IgD-negative memory B cell (primary cell): Measurements from ENCODE around the gene MYH11. TPM values are rescaled to one million over a fixed set of nuclear protein-coding genes. Genes with fewer than 3 reads are reported as not detected.
"Not testable (repeated sequence)": the region's sequence is repeated elsewhere in the genome, so short reads cannot be mapped to it uniquely, and the experiment has no call there.

ENCODE experiments used
- H3K27ac Mint-ChIP-seq, 3 donors: one replicate each; pipeline ENCODE4 v1.8.0; 2020 to 2022; ENCODE audit warnings: mild to moderate bottlenecking in 3 of 3, mixed read lengths in 3 of 3, moderate library complexity in 1 of 3
- H3K27me3 Mint-ChIP-seq: one replicate; pipeline ENCODE4 v1.8.0; 2021; ENCODE audit warnings: mixed read lengths
- H3K36me3 Mint-ChIP-seq: one replicate; pipeline ENCODE4 v1.8.0; 2020; ENCODE audit warnings: mild to moderate bottlenecking, mixed read lengths
- H3K4me1 Mint-ChIP-seq, 3 donors: one replicate each; pipeline ENCODE4 v1.8.0; 2020 to 2022; ENCODE audit warnings: mixed read lengths in 3 of 3, mild to moderate bottlenecking in 1 of 3
- H3K4me3 Mint-ChIP-seq, 4 donors: one replicate each; pipeline ENCODE4 v1.8.0; 2020 to 2022; ENCODE audit warnings: mild to moderate bottlenecking in 4 of 4, mixed read lengths in 4 of 4, moderate library complexity in 3 of 4
- H3K9me3 Mint-ChIP-seq, 3 donors: one replicate each; pipeline ENCODE4 v1.8.0; 2020 to 2021; ENCODE audit warnings: mixed read lengths in 3 of 3, mild to moderate bottlenecking in 1 of 3
- polyA plus RNA-seq: library from polyadenylated mRNA; unstranded; fragments of 300-500 nt; fragmentation: Illumina TruSeq; gene quantifications from one replicate; pipeline ENCODE4 v1.2.3, GENCODE V29; 2021

Gene MYH11
- polyA plus RNA-seq, 1 donor from 2014 or later, result 3.9 TPM

DNA sequence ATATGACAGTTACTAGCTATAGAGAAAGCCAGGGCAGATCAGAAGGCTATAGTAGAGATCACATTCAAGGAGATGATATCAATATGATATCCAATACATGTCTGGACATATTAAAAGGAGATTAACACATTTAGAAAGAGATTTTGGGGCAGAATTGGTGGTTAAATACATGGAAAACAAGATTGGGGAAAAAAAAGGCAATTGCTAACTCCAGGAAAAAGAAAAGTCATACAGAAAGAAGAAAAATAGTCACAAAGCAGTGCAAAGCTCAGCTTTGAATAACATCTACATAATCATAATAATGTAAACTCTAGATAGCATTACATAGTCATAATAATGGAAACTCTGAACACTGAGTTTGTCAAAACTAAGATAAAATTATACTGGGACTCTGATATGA, 40.6 kb downstream of the MYH11 start:
- no peak overlapping the region for H3K27ac Mint-ChIP-seq
- peaks cover 4% of the 10 kb centered on the region for H3K36me3 Mint-ChIP-seq
- H3K27me3 Mint-ChIP-seq, result peaks cover 16% of the 10 kb centered on the region
- H3K4me1 Mint-ChIP-seq, result no peaks in the 10 kb centered on the region
- H3K4me3 Mint-ChIP-seq, result no peak overlapping the region
- peaks cover 3 to 20% (median 20%) of the 10 kb centered on the region in 3 donors for H3K9me3 Mint-ChIP-seq

DNA sequence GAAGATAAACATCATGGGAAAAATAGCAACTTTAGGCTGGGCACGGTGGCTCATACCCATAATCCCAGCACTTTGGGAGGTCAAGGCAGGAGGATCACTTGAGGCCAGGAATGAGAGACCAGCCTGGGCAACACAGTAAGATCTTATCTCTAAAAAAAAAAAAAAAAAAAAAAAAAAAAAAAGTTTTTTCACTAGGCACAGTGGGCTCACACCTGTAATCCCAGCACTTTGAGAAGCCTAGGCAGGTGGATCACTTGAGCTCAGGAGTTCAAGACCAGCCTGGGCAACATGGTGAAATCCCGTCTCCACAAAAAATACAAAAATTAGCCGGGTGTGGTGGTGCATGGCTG, 44.5 kb downstream of the MYH11 start:
- peaks cover 3 to 20% (median 18%) of the 10 kb centered on the region in 3 donors for H3K9me3 Mint-ChIP-seq
- H3K27ac Mint-ChIP-seq, H3K36me3 Mint-ChIP-seq, H3K4me1 Mint-ChIP-seq, H3K4me3 Mint-ChIP-seq: not testable (repeated sequence)
- peaks cover 31% of the 10 kb centered on the region for H3K27me3 Mint-ChIP-seq

DNA sequence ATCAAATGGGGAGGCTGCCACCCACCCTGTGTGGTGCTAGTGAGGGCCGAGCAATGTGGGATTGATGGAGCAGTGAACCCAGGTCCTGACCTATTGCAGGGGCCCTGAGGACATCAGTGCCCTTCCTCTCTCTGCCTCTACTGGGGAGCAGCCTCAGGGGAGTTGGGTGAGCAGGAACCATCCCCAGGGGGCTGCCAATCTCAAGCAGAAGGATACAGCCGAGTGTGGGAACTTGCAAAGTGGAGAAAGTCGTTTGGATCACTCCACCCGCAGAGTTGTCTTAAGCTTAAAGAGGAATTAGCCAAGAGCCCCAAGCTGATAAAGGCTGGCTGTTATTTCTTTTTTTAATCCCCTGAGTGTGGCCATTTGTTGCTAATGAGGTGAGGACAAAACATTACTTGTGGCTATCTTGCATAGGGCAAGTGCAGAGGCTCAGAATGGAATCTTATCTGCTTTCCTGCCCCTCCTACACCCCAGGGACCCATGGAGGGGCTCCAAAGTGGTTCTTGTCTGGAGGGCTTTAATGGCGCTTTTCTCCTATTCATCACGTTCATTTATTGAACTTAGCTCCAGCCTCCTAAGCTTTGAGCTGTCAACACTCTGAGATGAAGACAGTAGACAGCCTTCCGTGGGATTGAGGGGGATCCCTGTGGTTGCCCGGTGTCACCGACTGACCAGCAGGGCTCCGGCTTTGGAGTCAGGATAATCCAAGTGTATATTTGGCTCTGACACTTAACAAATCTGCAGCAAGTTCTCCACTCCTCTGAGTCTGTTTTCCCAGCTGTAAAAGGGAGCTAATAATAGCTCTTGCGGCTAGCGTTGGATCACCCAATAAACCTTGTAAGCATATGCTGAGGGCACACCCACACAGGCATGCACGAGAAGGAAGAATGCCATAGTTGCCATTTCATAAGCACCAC, 45.1 kb downstream of the MYH11 start:
- Mint-ChIP-seq H3K9me3 (peaks cover 3 to 20% (median 18%) of the 10 kb centered on the region in 3 donors), H3K4me1 (no peaks in the 10 kb centered on the region), H3K4me3 (no peak overlapping the region), H3K27ac (no peak overlapping the region), H3K36me3 (peaks cover 4% of the 10 kb centered on the region), H3K27me3 (peaks cover 31% of the 10 kb centered on the region)

DNA sequence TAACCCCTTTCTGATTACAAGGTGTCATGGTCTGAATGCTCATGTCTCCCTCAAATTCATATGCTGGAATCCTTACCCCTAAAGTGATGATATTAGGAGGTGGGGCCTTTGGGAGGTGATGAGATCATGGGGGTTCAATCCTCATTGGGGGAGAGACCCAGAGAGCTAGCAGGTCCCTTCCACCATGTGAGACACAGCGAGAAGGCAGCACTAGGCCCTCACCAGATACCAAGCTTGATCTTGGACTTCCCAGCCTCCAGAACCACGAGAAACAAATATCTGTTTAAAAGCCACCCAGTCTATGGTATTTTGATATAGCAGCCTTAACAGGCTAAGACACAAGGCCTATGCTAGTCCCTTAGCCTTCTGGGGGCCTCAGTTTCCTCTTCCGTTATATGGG, 45.9 kb downstream of the MYH11 start:
- Mint-ChIP-seq H3K4me1 (no peaks in the 10 kb centered on the region), H3K36me3 (peaks cover 4% of the 10 kb centered on the region), H3K27ac (no peak overlapping the region), H3K27me3 (peaks cover 29% of the 10 kb centered on the region), H3K9me3 (peaks cover 1 to 14% (median 13%) of the 10 kb centered on the region in 3 donors), H3K4me3 (no peak overlapping the region)

DNA sequence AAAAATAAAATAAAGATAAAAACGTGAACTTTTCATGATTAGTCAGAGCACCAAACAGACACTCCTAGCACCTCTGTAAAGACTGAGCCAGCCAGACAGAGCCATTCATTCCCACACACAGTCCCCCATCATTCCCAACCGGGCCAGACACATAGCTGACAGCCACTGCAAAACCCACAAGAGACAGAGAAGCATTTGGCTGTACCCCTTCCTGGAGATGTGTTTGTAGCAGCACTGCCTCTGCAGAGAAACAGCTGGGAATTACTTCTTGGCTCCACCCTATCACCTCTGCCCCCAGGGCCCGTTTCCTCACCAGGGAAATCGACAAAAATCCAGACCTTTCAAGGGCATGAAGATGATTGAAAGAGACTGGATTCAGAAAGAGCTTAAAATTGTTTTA, 46.4 kb downstream of the MYH11 start:
- Mint-ChIP-seq H3K27ac (no peak overlapping the region), H3K36me3 (peaks cover 4% of the 10 kb centered on the region), H3K4me3 (no peak overlapping the region), H3K9me3 (peaks cover 0 to 8% (median 8%) of the 10 kb centered on the region in 3 donors), H3K4me1 (no peaks in the 10 kb centered on the region), H3K27me3 (peaks cover 29% of the 10 kb centered on the region)

DNA sequence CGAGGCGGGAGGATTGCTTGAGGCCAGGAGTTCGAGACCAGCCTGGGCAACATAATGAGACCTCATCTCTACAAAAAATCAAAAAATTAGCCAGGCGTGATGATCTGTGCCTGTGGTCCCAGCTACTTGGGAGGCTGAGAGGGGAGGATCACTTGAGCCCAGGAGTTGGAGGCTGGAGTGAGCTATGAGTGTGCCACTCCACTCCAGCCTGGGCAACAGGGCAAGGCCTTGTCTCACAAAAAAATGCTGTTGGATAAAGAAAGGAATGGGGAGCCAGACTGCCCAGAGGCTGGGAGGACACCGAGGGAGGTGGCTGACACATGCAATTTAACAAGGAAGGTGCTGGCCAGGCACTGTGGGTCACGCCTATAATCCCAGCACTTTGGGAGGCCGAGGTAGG, 47.5 kb downstream of the MYH11 start:
- H3K4me3 Mint-ChIP-seq, H3K9me3 Mint-ChIP-seq, H3K4me1 Mint-ChIP-seq, H3K27ac Mint-ChIP-seq, H3K36me3 Mint-ChIP-seq: not testable (repeated sequence)
- peaks cover 29% of the 10 kb centered on the region for H3K27me3 Mint-ChIP-seq

DNA sequence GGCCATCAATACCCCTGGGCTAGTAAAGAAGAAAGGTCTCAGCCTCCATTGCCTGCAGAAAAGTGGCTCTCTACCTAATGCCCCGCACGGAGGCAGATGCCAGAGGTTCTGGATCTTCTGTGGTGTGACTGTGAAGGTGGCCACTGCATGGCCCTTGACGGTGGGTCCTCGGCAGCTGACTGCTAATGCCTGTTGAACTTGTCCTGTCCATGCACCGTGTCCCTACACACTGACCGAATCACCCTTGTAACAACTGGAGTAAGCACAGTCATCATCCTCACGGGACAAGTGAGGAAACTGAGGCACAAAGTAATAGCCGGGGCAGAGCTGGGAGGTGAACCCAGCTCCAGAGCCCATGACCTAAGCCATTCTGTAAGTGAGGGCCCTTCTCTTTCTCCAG, 48.8 kb downstream of the MYH11 start:
- Mint-ChIP-seq H3K9me3 (peaks cover 0 to 2% (median 0%) of the 10 kb centered on the region in 3 donors), H3K27ac (no peak overlapping the region), H3K4me1 (no peaks in the 10 kb centered on the region), H3K4me3 (no peak overlapping the region), H3K27me3 (peaks cover 25% of the 10 kb centered on the region), H3K36me3 (no peaks in the 10 kb centered on the region)

DNA sequence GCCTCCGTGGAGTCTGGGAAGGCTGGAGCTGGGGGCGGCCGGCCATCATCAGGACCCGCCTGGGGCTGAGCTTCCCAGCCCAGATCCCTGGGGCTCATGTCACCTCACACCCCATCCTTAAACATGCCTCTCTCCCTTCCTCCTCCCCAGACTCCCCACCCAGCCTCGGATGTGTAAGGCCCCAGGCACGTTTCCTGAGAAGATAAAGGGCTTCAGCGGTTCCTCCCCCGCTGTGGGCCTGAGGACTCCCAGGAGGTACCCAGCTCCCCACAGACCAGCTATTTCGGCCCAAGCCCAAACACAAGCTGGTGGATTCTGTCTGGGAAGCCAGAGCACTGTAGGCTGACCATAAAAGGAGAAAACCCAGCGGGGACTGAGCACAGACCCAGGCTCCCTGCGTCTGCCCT, 49.2 kb downstream of the MYH11 start:
- Mint-ChIP-seq H3K27ac (no peak overlapping the region), H3K4me1 (no peaks in the 10 kb centered on the region), H3K36me3 (no peaks in the 10 kb centered on the region), H3K9me3 (peaks cover 0 to 2% (median 0%) of the 10 kb centered on the region in 3 donors), H3K4me3 (no peak overlapping the region), H3K27me3 (peaks cover 25% of the 10 kb centered on the region)

DNA sequence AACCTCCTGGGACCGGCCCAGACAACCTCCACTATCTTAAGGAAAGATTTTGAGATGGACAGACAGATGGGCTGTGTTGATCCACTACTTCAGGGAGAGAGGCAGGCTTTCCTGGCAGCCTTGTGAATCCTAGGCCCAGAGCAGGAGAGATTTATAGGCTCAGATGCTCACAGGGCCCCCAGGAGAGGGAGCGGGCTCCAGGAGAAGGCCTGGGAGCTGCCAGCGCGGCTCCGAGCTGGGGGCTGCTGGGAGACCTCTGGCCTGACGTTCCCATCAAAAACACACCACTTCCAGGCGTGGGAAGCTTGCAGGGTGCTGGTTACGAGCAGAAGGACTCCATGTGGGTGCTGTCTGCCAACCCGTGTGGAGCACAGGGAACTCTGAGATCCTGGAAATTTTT, 53.2 kb downstream of the MYH11 start:
- H3K4me1 Mint-ChIP-seq, result no peaks in the 10 kb centered on the region

DNA sequence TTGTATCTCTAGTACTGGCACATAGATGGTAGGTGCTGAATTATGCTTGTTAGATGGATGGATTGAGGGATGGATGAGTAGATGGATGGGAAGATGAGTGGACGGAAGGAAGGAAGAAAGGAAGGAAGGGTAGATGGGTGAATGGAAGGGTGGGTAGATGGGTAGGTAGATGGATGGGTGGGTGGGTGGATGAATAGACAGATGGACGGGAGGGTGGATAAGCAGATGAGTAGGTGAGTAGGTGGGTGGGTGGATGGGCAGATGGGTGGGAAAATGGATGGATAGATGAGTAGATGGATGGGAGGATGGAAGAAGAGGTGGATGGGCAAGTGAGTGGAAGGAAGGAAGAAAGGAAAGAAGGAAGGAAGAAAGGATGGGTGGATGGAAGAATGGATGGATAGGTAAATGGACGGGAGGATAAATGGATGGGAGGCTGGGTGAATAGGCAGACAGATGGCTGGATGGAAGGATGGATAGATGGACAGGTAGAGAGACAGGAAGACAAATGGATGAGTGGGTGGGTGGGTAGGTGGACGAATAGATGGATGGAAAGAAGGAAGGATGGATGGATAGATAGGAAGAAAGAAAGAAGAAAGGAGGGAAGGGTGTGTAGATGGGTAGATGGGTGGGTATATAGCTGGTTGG, 56.9 kb downstream of the MYH11 start:
- Mint-ChIP-seq H3K4me1 (no peaks in the 10 kb centered on the region), H3K27ac (no peak overlapping the region), H3K36me3 (peaks cover 2% of the 10 kb centered on the region), H3K9me3 (peaks cover 8 to 16% (median 13%) of the 10 kb centered on the region in 3 donors), H3K4me3 (no peak overlapping the region), H3K27me3 (peaks cover 2% of the 10 kb centered on the region)

More for the DNA sequence above, 53.2 kb downstream of the MYH11 start:
- Mint-ChIP-seq H3K9me3 (peaks cover 0 to 9% (median 0%) of the 10 kb centered on the region in 3 donors), H3K27me3 (peaks cover 4% of the 10 kb centered on the region), H3K4me3 (no peak overlapping the region), H3K36me3 (no peaks in the 10 kb centered on the region), H3K27ac (no peak overlapping the region)

DNA sequence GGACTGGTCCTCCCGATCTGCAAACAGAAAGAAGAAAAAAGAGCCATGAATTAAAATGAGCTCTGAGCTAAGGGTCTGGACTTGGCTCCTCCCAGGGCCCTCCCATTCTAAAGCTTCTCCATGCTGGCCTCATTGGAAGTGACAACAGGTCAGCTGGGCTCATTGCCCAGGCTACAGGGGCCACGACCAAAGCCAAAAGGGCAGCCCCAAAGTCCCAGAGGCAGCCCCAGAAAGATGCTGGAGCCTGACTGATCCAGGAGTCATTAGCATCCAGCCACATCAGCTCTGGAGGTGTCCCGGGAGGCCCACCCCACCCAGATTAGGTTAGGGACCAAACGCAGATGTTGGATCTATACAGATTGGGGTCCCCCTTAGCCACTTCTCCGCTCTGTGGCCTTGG, 58.2 kb downstream of the MYH11 start:
- Mint-ChIP-seq H3K36me3 (peaks cover 2% of the 10 kb centered on the region), H3K4me1 (no peaks in the 10 kb centered on the region), H3K27me3 (peaks cover 2% of the 10 kb centered on the region), H3K9me3 (peaks cover 8 to 16% (median 13%) of the 10 kb centered on the region in 3 donors), H3K27ac (no peak overlapping the region), H3K4me3 (no peak overlapping the region)

DNA sequence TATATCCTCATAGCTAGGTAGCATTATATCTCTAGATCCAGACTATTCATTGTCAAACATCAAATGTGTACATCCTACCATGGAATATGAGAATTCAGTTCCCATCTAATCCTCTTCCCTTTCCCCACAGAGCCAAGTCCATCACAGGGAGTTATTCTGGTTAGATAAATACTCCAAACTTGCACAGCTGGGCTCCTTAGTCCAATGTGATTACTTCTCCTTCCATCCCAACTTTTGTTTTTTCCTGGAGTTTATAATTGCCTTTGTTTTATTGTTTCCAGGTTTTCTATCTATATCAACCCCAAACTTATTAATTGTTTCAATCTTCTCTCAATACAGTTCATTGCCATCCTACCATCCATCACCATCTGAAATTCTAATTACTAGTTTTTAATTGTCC, 59.9 kb downstream of the MYH11 start:
- Mint-ChIP-seq H3K27me3 (peaks cover 3% of the 10 kb centered on the region), H3K36me3 (peaks cover 2% of the 10 kb centered on the region), H3K4me3 (peak overlapping the region in 1 of 4 donors; percentile 72), H3K4me1 (peaks cover 0 to 5% (median 0%) of the 10 kb centered on the region in 3 donors), H3K27ac (no peak overlapping the region), H3K9me3 (peaks cover 11 to 16% (median 13%) of the 10 kb centered on the region in 3 donors)

DNA sequence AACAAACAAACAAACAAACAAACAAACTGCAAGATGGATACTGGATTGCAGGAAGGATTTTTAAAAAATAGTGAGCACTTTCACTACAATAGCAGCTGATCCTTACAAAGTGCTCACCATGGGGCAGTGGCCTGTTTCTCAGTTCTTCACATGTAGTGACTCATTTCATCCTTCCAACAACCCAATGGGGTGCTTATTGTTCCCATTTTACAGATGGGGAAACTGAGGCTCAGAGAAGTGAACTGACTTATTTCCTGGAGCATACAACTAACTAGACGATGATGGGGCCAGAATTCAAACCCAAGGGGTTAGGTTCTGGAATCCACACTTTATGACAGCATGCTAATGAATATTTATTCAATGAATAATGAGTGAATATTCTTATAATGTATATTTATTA, 61.2 kb downstream of the MYH11 start:
- peaks cover 11 to 16% (median 13%) of the 10 kb centered on the region in 3 donors for H3K9me3 Mint-ChIP-seq
- peaks cover 3% of the 10 kb centered on the region for H3K27me3 Mint-ChIP-seq
- H3K4me1 Mint-ChIP-seq, result peaks cover 0 to 5% (median 0%) of the 10 kb centered on the region in 3 donors
- no peak overlapping the region for H3K27ac Mint-ChIP-seq
- peaks cover 2% of the 10 kb centered on the region for H3K36me3 Mint-ChIP-seq
- H3K4me3 Mint-ChIP-seq, result no peak overlapping the region

DNA sequence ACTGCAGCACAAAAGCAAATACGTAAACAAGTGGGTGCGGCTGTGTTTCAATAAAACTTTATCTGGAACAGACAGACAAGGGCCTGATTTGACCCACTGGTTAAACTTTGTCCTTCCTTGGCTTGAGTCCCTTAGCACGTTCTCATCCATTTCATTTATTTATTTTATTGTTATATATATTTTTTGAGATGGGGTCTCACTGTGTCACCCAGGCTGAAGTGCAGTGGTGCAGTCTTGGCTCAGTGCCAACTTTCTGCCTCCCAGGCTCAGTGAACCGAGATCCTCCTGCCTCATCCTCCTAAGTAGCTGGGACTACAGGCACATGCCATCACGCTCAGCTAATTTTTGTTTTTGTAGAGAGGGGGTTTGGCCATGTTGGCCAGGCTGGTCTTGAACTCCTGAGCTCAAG, 64.3 kb downstream of the MYH11 start:
- peaks cover 3% of the 10 kb centered on the region for H3K27me3 Mint-ChIP-seq
- H3K27ac Mint-ChIP-seq, result peak overlapping the region in 1 of 3 donors; percentile 63
- H3K4me1 Mint-ChIP-seq, result peaks cover 0 to 5% (median 0%) of the 10 kb centered on the region in 3 donors
- no peak overlapping the region for H3K4me3 Mint-ChIP-seq
- peaks cover 2% of the 10 kb centered on the region for H3K36me3 Mint-ChIP-seq
- H3K9me3 Mint-ChIP-seq, result peaks cover 5 to 10% (median 8%) of the 10 kb centered on the region in 3 donors

DNA sequence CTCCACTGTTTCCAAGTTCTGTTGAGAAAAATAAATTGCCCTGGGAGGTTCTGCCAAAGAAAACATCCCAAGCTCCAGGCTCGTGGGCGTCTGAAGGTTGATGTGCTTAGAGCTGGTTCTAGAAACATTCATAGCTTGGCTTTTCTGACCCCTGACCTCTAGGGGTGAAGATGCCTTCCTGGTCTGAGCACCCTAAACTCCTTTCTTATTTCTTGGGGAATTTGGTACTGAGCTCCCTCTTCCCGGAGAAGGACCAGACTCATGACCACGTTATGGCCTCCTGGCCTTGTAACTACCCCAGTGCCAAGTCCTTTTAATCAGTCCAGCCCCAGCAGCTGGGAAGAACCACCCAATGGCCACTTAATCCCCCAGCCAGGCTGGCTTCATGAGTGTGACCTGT, 66.4 kb downstream of the MYH11 start:
- H3K36me3 Mint-ChIP-seq, result no peaks in the 10 kb centered on the region
- no peak overlapping the region for H3K4me3 Mint-ChIP-seq
- peaks cover 2% of the 10 kb centered on the region for H3K27me3 Mint-ChIP-seq
- peaks cover 0 to 3% (median 0%) of the 10 kb centered on the region in 3 donors for H3K9me3 Mint-ChIP-seq
- H3K4me1 Mint-ChIP-seq, result peaks cover 0 to 5% (median 0%) of the 10 kb centered on the region in 3 donors
- no peak overlapping the region for H3K27ac Mint-ChIP-seq
